ENCODE results near the gene SYT6.

- TF ChIP-seq, protein P1, sequence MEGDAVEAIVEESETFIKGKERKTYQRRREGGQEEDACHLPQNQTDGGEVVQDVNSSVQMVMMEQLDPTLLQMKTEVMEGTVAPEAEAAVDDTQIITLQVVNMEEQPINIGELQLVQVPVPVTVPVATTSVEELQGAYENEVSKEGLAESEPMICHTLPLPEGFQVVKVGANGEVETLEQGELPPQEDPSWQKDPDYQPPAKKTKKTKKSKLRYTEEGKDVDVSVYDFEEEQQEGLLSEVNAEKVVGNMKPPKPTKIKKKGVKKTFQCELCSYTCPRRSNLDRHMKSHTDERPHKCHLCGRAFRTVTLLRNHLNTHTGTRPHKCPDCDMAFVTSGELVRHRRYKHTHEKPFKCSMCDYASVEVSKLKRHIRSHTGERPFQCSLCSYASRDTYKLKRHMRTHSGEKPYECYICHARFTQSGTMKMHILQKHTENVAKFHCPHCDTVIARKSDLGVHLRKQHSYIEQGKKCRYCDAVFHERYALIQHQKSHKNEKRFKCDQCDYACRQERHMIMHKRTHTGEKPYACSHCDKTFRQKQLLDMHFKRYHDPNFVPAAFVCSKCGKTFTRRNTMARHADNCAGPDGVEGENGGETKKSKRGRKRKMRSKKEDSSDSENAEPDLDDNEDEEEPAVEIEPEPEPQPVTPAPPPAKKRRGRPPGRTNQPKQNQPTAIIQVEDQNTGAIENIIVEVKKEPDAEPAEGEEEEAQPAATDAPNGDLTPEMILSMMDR (IDR thresholded peaks at IDR 0.05), result no peak
- no peak for TF ChIP-seq POLR2AphosphoS5 (IDR thresholded peaks at IDR 0.05; ENCODE audit: insufficient read depth in 1 of 2, low read depth in 1 of 2)
Observed at GRCh38 chr1:114180742-114181141, 27.1 kb upstream of the SYT6 start.
